ENCODE data around the gene D2HGDH.

Gene D2HGDH

GRCh38 chr2:241770185-241770935 lies 35.9 kb downstream of the D2HGDH start:
- TF ChIP-seq, protein P1, sequence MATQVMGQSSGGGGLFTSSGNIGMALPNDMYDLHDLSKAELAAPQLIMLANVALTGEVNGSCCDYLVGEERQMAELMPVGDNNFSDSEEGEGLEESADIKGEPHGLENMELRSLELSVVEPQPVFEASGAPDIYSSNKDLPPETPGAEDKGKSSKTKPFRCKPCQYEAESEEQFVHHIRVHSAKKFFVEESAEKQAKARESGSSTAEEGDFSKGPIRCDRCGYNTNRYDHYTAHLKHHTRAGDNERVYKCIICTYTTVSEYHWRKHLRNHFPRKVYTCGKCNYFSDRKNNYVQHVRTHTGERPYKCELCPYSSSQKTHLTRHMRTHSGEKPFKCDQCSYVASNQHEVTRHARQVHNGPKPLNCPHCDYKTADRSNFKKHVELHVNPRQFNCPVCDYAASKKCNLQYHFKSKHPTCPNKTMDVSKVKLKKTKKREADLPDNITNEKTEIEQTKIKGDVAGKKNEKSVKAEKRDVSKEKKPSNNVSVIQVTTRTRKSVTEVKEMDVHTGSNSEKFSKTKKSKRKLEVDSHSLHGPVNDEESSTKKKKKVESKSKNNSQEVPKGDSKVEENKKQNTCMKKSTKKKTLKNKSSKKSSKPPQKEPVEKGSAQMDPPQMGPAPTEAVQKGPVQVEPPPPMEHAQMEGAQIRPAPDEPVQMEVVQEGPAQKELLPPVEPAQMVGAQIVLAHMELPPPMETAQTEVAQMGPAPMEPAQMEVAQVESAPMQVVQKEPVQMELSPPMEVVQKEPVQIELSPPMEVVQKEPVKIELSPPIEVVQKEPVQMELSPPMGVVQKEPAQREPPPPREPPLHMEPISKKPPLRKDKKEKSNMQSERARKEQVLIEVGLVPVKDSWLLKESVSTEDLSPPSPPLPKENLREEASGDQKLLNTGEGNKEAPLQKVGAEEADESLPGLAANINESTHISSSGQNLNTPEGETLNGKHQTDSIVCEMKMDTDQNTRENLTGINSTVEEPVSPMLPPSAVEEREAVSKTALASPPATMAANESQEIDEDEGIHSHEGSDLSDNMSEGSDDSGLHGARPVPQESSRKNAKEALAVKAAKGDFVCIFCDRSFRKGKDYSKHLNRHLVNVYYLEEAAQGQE (IDR thresholded peaks at IDR 0.05; ENCODE audit: insufficient read depth in 1 of 2, low read depth in 2 of 2, low read length in 2 of 2), result no peak
- TF ChIP-seq FOXP2 (optimal IDR thresholded peaks at IDR 0.05; ENCODE audit: borderline replicate concordance, extremely low read depth, extremely low read length, insufficient read depth), result no peak
- TF ChIP-seq POLR2AphosphoS5 (IDR thresholded peaks at IDR 0.05; ENCODE audit: low read depth, low read length), result no peak

GRCh38 chr2:241770936-241771285 lies 36.5 kb downstream of the D2HGDH start:
- TF ChIP-seq TAF1 (IDR thresholded peaks at IDR 0.05; ENCODE audit: borderline replicate concordance, insufficient read depth, low read length) (no peak), FOXP2 (optimal IDR thresholded peaks at IDR 0.05; ENCODE audit: borderline replicate concordance, extremely low read depth, extremely low read length, insufficient read depth) (no peak), POLR2AphosphoS5 (IDR thresholded peaks at IDR 0.05; ENCODE audit: low read depth, low read length) (no peak), SIN3A (IDR thresholded peaks at IDR 0.05; ENCODE audit: borderline replicate concordance, insufficient read depth, low read length) (no peak)
- TF ChIP-seq, protein P1 (IDR thresholded peaks at IDR 0.05; ENCODE audit: insufficient read depth in 1 of 2, low read depth in 2 of 2, low read length in 2 of 2), result no peak

DNA sequence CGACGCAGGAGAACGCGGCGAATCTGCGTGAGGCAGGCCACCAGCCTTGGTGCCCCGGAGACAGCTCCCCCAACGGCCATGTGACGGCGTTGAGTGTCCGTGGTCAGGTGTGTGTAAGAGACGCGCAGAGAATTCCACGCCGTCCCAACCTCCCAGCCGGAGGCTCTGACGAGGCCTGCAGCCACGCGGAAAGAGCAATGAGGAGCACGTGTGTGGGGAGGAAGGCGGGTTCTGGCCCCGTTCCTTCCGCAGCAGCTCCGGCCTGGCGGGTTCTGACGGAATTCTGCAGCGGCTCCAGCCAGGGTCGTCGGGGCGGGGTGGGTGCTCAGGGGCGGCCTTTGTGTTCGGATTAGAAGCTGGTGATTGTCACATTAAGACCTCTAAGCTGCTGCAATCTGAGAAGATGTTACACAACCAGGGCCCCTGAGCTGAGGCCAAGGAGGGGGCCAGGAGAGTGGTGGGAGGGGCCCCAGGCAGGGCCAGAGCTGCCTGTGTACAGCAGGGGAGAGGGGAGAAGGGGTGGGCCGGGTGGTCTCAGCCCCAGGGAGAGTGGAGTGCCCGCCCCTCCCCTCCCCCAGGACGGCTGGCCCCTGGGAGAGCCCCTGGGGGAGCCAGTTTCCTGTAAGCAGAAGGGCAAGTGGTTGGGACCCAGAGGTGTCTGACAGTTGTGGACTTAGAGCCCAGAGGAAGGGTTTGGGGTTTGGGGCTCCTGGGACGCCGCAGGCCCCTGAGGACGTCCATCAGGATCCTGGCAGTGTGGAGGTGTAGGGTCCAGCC lies 37.0 kb downstream of the D2HGDH start:
- TF ChIP-seq, protein P1 (IDR thresholded peaks at IDR 0.05; ENCODE audit: insufficient read depth in 1 of 2, low read depth in 2 of 2, low read length in 2 of 2), result no peak
- TF ChIP-seq POLR2AphosphoS5 (IDR thresholded peaks at IDR 0.05; ENCODE audit: low read depth, low read length), result no peak
- no peak for TF ChIP-seq FOXP2 (optimal IDR thresholded peaks at IDR 0.05; ENCODE audit: borderline replicate concordance, extremely low read depth, extremely low read length, insufficient read depth)
- TF ChIP-seq SIN3A (IDR thresholded peaks at IDR 0.05; ENCODE audit: borderline replicate concordance, insufficient read depth, low read length), result no peak
- TF ChIP-seq TAF1 (IDR thresholded peaks at IDR 0.05; ENCODE audit: borderline replicate concordance, insufficient read depth, low read length), result no peak

DNA sequence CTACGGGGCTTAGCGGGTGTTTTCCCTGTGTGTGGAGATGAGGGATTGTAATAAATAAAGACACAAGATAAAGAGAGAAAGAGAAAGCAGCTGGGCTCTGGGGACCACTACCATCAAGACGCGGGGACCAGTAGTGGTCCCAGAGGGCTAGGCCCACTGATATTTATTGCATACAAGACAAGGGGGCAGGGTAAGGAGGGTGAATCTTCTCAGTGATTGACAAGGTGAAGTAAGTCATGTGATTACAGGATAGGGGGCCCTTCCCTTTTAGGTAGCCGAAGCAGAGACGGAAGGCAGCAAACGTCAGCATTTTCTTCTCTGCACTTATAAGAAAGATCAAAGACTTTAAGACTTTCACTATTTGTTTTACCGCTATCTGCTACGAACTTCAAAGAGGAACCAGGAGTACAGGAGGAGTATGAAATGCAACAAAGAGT lies 37.7 kb downstream of the D2HGDH start:
- TF ChIP-seq TAF1 (IDR thresholded peaks at IDR 0.05; ENCODE audit: borderline replicate concordance, insufficient read depth, low read length), result no peak

GRCh38 chr2:241773511-241774418 lies 39.3 kb downstream of the D2HGDH start:
- TF ChIP-seq POLR2AphosphoS5 (IDR thresholded peaks at IDR 0.05; ENCODE audit: low read depth, low read length) (no peak), TAF1 (IDR thresholded peaks at IDR 0.05; ENCODE audit: borderline replicate concordance, insufficient read depth, low read length) (no peak), FOXP2 (optimal IDR thresholded peaks at IDR 0.05; ENCODE audit: borderline replicate concordance, extremely low read depth, extremely low read length, insufficient read depth) (no peak), SIN3A (IDR thresholded peaks at IDR 0.05; ENCODE audit: borderline replicate concordance, insufficient read depth, low read length) (no peak)
- TF ChIP-seq, protein P1 (IDR thresholded peaks at IDR 0.05; ENCODE audit: insufficient read depth in 1 of 2, low read depth in 2 of 2, low read length in 2 of 2), result no peak

All from PFSK-1 (cell line).